ENCODE measurements around the gene SCAMP4.
"Not testable (repeated sequence)": the region's sequence is repeated elsewhere in the genome, so short reads cannot be mapped to it uniquely, and the experiment has no call there.

The SCAMP4 gene

GRCh38 chr19:1882786-1883692, 22.2 kb upstream of the SCAMP4 start:
- DNase-seq (ENCODE audit: low read depth) = no peak

GRCh38 chr19:1883784-1884183, 21.4 kb upstream of the SCAMP4 start:
- no peak for DNase-seq (ENCODE audit: low read depth)

GRCh38 chr19:1884291-1884718, 20.9 kb upstream of the SCAMP4 start:
- DNase-seq (ENCODE audit: low read depth) = no peak

GRCh38 chr19:1884719-1885334, 20.4 kb upstream of the SCAMP4 start:
- no peak for DNase-seq (ENCODE audit: low read depth)

GRCh38 chr19:1885398-1886119, 19.6 kb upstream of the SCAMP4 start, which contains the start of gene ABHD17A:
Gene ABHD17A (minus strand): TSS chr19:1885496. CDS start chr19:1881566, 3,930 bp downstream.
- peak; percentile 89 for DNase-seq (ENCODE audit: low read depth)

- DNase-seq (ENCODE audit: low read depth) = not testable (repeated sequence)
Observed at GRCh38 chr19:1886360-1886759, 18.8 kb upstream of the SCAMP4 start.

GRCh38 chr19:1888385-1888784, 16.8 kb upstream of the SCAMP4 start:
- DNase-seq (ENCODE audit: low read depth) = no peak

GRCh38 chr19:1889907-1890306, 15.3 kb upstream of the SCAMP4 start:
- no peak for DNase-seq (ENCODE audit: low read depth)

- no peak for DNase-seq (ENCODE audit: low read depth)
Observed at GRCh38 chr19:1893791-1894190, 11.4 kb upstream of the SCAMP4 start.

- DNase-seq (ENCODE audit: low read depth) = no peak
Observed at GRCh38 chr19:1896508-1896907, 8.7 kb upstream of the SCAMP4 start.

- no peak for DNase-seq (ENCODE audit: low read depth)
Observed at GRCh38 chr19:1901940-1902404, 3.2 kb upstream of the SCAMP4 start.

- DNase-seq (ENCODE audit: low read depth) = no peak
Observed at GRCh38 chr19:1902923-1903322, 2.3 kb upstream of the SCAMP4 start.

- DNase-seq (ENCODE audit: low read depth) = no peak
Observed at GRCh38 chr19:1904860-1905109, 414 bp upstream of the SCAMP4 start.

GRCh38 chr19:1905863-1906375, 720 bp downstream of the SCAMP4 start:
- no peak for DNase-seq (ENCODE audit: low read depth)

GRCh38 chr19:1906985-1907562, 1.9 kb downstream of the SCAMP4 start:
- DNase-seq (ENCODE audit: low read depth) = no peak

- no peak for DNase-seq (ENCODE audit: low read depth)
Observed at GRCh38 chr19:1907563-1908363, 2.6 kb downstream of the SCAMP4 start.

- no peak for DNase-seq (ENCODE audit: low read depth)
Observed at GRCh38 chr19:1908364-1908678, 3.1 kb downstream of the SCAMP4 start.

- no peak for DNase-seq (ENCODE audit: low read depth)
Observed at GRCh38 chr19:1909761-1910080, 4.5 kb downstream of the SCAMP4 start.

GRCh38 chr19:1910177-1910576, 5.0 kb downstream of the SCAMP4 start:
- DNase-seq (ENCODE audit: low read depth) = no peak

GRCh38 chr19:1911098-1911497, 5.9 kb downstream of the SCAMP4 start:
- DNase-seq (ENCODE audit: low read depth) = no peak

GRCh38 chr19:1911995-1912394, 6.8 kb downstream of the SCAMP4 start:
- DNase-seq (ENCODE audit: low read depth) = no peak

Data from T-helper 22 cell (primary cell).